Measurements from ENCODE around the gene IQSEC1. TPM values are rescaled to one million over a fixed set of nuclear protein-coding genes. Genes with fewer than 3 reads are reported as not detected.

The IQSEC1 gene
- total and polyA plus RNA-seq, 8 donors: 24.9 to 57.0 (median 34.2) TPM

DNA sequence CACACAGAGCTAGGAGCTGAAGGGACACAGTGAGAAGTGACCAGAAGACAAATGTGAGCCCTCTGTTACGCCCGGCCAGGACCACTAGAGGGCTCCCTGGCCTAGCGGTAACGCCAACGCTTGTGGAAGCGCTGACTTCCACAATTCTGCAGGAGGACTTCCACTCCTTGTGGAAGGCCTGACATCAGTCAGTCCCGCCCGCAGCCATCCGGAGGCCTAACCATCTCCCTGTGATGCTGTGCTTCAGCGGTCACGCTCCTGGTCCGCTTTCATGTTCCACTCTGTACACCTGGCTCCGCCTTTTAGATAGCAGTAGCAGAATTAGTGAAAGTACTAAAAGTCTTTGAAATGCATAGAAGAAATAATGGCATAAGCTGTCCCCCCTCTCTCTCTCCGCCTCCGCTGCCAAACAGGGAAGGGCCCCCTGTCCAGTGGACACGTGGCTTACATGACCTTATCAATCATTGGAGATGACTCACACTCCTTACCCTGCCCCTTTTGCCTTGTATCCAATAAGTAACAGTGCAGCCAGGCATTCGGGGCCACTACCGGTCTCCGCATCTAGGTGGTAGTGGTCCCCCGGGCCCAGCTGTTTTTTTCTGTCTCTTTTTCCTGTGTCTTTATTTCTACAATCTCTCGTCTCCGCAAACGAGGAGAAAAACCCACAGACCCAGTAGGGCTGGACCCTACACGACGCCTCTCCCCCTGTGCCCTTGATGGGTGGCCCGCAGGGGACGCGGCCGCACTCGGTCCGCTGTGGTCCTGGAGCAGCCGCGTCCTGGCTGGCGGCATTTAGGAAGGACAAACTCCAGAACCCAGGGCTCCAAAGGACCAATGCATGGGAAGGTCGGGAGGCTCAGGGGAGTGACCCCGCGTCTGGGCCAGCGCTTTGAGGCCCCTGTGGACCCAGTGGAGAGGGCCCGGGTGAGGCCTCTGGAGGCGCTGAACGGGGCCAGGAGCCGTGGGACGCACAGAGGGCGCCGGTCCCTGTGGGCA is 204.9 kb downstream of the IQSEC1 start:
- H3K27me3 ChIP-seq: peaks cover 0 to 22% of the 10 kb centered on the region in 2 donors
- intact Hi-C loops (cut with DNase I): no loop called here
- peak; percentile 72 to 94 (median 90) for DNase-seq
- no peak overlapping the region for H3K27ac ChIP-seq
- H3K36me3 ChIP-seq: no peaks in the 10 kb centered on the region
- peak overlapping the region in 1 of 2 donors; percentile 31 for H3K4me3 ChIP-seq
- TF ChIP-seq, protein P1, sequence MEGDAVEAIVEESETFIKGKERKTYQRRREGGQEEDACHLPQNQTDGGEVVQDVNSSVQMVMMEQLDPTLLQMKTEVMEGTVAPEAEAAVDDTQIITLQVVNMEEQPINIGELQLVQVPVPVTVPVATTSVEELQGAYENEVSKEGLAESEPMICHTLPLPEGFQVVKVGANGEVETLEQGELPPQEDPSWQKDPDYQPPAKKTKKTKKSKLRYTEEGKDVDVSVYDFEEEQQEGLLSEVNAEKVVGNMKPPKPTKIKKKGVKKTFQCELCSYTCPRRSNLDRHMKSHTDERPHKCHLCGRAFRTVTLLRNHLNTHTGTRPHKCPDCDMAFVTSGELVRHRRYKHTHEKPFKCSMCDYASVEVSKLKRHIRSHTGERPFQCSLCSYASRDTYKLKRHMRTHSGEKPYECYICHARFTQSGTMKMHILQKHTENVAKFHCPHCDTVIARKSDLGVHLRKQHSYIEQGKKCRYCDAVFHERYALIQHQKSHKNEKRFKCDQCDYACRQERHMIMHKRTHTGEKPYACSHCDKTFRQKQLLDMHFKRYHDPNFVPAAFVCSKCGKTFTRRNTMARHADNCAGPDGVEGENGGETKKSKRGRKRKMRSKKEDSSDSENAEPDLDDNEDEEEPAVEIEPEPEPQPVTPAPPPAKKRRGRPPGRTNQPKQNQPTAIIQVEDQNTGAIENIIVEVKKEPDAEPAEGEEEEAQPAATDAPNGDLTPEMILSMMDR (IDR thresholded peaks at IDR 0.05): peak; percentile 87 to 93
- H3K4me1 ChIP-seq: peaks cover 0 to 16% of the 10 kb centered on the region in 2 donors
- peak; percentile 98 for ATAC-seq
- peaks cover 0 to 2% of the 10 kb centered on the region in 2 donors for H3K9me3 ChIP-seq

DNA sequence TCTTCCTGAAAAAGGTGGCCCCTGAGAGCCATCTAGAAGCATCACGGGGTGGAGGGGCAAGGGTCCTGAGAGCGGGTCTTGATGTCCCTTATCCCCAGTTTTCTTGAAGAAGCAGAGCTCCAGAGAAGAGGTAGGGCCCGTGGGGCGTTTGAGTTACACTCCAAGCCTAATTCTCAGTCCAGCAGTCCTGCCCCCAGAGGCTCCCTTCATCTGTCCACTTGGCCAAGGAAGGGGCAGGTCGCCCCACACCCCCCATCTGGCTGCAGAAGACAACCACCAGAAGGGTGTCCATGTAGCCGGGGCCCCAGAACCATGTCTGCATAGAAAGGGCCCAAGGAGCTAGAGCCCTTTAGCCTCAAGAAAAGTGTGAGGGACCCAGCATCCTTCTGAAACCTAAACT is 206.4 kb downstream of the IQSEC1 start:
- H3K36me3 ChIP-seq: no peaks in the 10 kb centered on the region
- H3K4me1 ChIP-seq: peaks cover 0 to 16% of the 10 kb centered on the region in 2 donors
- no peak overlapping the region for H3K27ac ChIP-seq
- H3K9me3 ChIP-seq: peaks cover 0 to 2% of the 10 kb centered on the region in 2 donors
- H3K4me3 ChIP-seq: no peak overlapping the region
- no peak for DNase-seq
- intact Hi-C loops (cut with DNase I): no loop called here
- ATAC-seq: no peak
- TF ChIP-seq, protein P1 (IDR thresholded peaks at IDR 0.05): no peak
- H3K27me3 ChIP-seq: peaks cover 0 to 22% of the 10 kb centered on the region in 2 donors

DNA sequence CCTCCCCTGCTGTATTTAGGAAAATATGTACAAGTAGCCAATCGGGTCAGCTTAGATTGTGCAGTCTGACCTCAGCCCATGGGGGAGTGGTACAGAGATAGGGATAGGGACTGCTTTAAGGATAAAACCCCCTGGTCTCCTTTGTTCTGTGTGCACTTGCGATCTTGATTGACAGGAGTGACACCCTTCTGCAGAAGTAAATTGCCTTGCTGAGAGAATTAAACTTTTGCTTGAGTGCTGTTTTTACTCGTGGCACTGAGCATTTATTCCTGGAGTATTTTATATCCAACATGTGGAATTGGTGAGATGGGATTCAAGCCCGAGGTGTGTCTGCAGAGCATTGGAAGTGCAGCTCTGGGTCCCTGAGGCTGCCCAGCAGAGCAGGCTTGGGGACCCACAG is 208.0 kb downstream of the IQSEC1 start:
- H3K9me3 ChIP-seq: peaks cover 0 to 2% of the 10 kb centered on the region in 2 donors

DNA sequence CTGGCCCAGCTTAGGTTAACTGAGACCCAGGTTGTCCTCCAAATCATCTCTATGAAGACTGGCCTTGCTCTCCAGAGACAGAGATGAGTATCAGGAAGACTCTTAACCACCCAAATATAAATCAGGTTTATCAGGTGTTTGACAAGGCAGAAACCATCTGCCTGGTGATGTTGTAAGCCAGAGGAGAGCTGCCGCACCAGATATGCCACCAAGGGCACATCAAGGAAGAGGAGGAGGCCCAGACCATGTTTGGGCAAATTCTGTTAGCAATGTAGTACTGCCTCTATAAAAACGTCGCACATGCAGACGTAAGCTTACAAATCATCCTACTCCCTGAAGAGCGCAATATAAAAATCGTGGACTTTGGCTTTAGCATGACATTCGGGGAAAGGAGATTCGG is 210.8 kb downstream of the IQSEC1 start:
- Histone ChIP-seq H3K27ac (no peak overlapping the region), H3K36me3 (no peaks in the 10 kb centered on the region), H3K27me3 (no peaks in the 10 kb centered on the region), H3K4me1 (no peaks in the 10 kb centered on the region), H3K4me3 (no peak overlapping the region), H3K9me3 (peaks cover 0 to 2% of the 10 kb centered on the region in 2 donors)
- intact Hi-C loops (cut with DNase I): no loop called here
- TF ChIP-seq, protein P1 (IDR thresholded peaks at IDR 0.05): no peak
- DNase-seq: no peak
- no peak for ATAC-seq

More for the DNA sequence above, 208.0 kb downstream of the IQSEC1 start:
- Histone ChIP-seq H3K27ac (no peak overlapping the region), H3K27me3 (peaks cover 0 to 22% of the 10 kb centered on the region in 2 donors), H3K4me3 (no peak overlapping the region), H3K36me3 (no peaks in the 10 kb centered on the region), H3K4me1 (peaks cover 0 to 16% of the 10 kb centered on the region in 2 donors)
- intact Hi-C loops (cut with DNase I): no loop called here
- ATAC-seq: no peak
- TF ChIP-seq, protein P1 (IDR thresholded peaks at IDR 0.05): no peak
- no peak for DNase-seq

DNA sequence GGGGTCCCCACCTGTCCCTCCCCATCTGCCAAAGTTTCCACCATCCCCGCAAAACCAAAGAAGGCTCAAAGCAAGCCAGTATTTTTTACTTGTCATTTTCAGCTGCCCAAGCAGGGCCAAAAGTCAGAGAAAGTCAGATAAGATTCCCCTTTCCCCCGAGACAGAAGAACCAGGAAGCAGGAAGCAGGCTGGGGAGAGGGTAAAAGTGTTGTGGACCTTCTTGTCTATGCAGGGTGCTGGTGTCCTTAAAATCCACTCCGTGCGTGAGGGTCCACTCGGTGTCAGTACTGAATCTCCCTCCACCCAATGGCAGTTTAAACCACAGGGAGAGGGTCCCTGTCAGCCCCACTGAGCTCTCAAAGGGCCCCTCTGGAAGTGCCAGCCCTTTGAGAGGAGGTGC is 211.6 kb downstream of the IQSEC1 start:
- Histone ChIP-seq H3K36me3 (no peaks in the 10 kb centered on the region), H3K27ac (no peak overlapping the region), H3K4me1 (no peaks in the 10 kb centered on the region), H3K27me3 (no peaks in the 10 kb centered on the region), H3K4me3 (no peak overlapping the region), H3K9me3 (peaks cover 0 to 2% of the 10 kb centered on the region in 2 donors)
- DNase-seq (no peak), ATAC-seq (no peak)
- TF ChIP-seq, protein P1 (IDR thresholded peaks at IDR 0.05): no peak
- intact Hi-C loops (cut with DNase I): no loop called here
